ENCODE data around the gene VAMP4. TPM values are rescaled to one million over a fixed set of nuclear protein-coding genes. Genes with fewer than 3 reads are reported as not detected.

VAMP4 gene
- 3.6 to 4.2 TPM (median 4.0 TPM) in 5 replicates for total RNA-seq (2022; extraction: Qiagen RNA extraction)

GRCh38 chr1:171741872-171742576 lies at the start of gene VAMP4:
Gene VAMP4 (minus strand): TSS chr1:171742065. CDS start chr1:171738414, 3,651 bp downstream.

GRCh38 chr1:171781176-171781875 lies 39.5 kb upstream of the VAMP4 start, which contains the start of gene METTL13:
Gene METTL13 (plus strand): TSS chr1:171781660. CDS start chr1:171781968, 308 bp downstream.

GRCh38 chr1:171652234-171652822 lies 89.5 kb downstream of the VAMP4 start, which contains the start of gene MYOC:
Gene MYOC (minus strand): TSS chr1:171652688. CDS start chr1:171652611, 77 bp downstream.

Other genes starting within 250 kb of the VAMP4 start
- not detected in 5 replicates for gene MYOCOS, start 119.8 kb downstream of the VAMP4 start, total RNA-seq (2022; extraction: Qiagen RNA extraction)
- gene MYOC, start 89.4 kb downstream of the VAMP4 start, total RNA-seq (2022; extraction: Qiagen RNA extraction) = not detected in 5 replicates
- gene METTL13, start 39.6 kb upstream of the VAMP4 start, total RNA-seq (2022; extraction: Qiagen RNA extraction) = 40.7 to 45.3 TPM (median 42.6 TPM) in 5 replicates
- 0.40 to 0.80 TPM (median 0.75 TPM) in 5 replicates for gene DNM3, start 99.4 kb upstream of the VAMP4 start, total RNA-seq (2022; extraction: Qiagen RNA extraction)

Data from A549 treated with Hydrocortisone at 1 μM for 4 hours (cell line).